M059J (cell line): Measurements from ENCODE around the gene XAF1. TPM values are rescaled to one million over a fixed set of nuclear protein-coding genes. Genes with fewer than 3 reads are reported as not detected.
"Not testable (repeated sequence)": the region's sequence is repeated elsewhere in the genome, so short reads cannot be mapped to it uniquely, and the experiment has no call there.

ENCODE experiments used
- DNase-seq: peaks from one replicate; pipeline ENCODE4 v3.0.0-alpha.2; 2012; ENCODE audit warnings: low read depth
- total RNA-seq: library from RNA; depleted of rRNA; stranded (reverse); fragments of >200 nt; shearing (Covaris generic); gene quantifications from 2 replicates; pipeline ENCODE4 v1.2.3, GENCODE V29; 2014

The XAF1 gene
- total RNA-seq, 1 experiment from 2014 or later: 74.4 TPM

DNA sequence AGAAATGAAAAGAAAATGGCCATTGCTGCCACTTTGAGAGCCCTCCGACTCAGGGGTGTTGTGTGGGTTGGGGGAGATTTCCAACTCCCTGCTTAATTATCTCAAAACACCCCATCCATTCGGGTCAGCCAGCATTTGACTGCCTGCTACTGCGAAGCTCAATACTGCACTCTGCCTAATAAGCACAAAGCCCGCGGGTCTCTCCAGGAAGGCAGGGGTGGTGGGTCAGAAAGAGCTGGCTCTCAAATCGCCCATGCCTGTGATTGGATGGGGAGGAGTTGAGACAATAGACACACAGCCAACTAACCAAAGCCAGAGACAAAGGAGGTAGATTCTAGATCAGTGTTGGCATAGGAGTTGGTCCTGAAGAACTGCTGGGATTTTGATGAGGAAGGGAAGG, 2.3 kb upstream of the XAF1 start:
- DNase-seq: no peak

DNA sequence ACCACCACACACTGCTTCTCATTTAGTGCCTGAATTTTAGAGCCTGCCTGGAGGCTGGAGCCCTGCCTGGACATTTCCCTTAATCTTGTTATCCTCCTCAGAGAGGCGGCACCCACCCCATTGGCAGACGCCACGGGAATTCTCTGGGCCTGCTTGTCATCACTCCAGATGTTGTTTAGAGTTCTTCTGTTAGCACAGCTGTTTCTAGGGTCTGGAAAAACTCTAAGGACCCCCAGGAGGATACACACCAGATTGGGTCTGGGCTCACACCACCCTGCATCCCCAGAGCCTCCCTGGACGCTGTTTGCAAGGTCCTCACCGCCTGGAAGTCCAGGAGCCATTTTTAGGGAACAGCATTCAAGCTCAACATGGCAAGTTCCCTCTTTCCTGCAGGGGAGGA, 565 bp upstream of the XAF1 start:
- DNase-seq: no peak

DNA sequence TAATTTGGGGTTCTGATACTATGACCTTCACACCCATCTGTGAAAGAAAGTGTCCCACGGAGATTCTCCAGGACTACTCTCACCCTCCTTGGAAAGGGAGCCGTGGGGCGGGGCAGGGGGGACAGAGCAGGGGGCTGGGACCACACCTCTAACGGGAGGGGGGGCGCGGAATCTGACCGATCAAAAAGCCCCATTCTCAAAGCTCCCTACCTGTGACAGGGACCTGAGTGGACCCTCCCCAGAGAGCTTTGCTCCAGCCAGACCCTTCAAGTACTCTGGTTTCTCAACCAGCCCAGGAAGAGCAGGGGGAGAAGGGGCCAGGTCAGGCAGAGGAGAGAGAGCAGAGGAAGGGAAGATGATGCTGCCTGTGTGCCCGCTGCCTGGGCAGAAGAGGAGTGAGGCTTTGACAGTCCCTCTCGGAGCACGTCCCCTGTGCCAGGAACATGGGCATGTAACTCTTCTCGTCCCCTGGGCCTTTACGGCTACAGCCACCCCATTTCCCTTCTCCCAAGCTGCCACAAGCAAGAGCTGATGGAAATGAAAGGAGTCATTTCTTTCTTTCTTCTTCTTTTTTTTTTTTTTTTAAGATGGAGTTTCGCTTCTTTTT, 682 bp downstream of the XAF1 start:
- DNase-seq: no peak

DNA sequence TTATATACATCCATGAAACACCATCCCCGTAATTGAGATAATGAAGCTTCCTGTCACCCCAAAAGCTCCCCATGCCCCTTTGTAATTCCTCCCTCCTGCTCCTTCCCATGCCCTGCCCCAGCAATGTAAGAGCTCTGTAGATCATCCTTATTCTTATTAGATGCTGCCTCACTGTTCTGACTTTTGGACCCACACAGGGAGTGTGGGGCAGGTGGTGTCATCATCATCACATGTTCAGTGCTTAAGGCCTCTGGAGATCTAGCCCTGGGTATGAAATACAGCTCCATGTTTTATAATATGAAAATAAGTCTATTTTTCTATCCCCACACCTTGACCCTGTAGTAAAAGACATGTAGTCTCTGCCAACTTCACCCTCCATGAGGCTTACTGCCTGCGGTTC, 1.9 kb downstream of the XAF1 start:
- DNase-seq: no peak

DNA sequence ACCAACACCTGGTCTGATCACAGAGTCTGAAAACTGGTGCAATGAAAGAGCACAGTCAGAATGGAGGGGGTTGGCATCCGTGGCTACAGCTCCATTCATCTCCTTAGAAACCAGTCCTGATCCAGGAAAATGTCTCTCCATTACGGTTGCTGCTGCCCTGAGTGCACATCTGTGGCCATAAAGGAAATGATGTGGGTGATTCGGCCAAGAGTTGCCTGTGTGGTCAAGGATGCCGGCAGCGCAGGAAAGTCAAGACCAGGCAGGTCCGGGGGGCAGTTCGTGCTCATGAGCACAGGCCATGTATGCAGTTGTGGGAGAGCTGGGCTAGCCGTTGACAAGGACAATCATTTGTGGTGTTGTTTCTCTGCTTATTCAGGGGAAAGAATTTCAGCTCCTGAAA, 5.9 kb downstream of the XAF1 start:
- DNase-seq: no peak

DNA sequence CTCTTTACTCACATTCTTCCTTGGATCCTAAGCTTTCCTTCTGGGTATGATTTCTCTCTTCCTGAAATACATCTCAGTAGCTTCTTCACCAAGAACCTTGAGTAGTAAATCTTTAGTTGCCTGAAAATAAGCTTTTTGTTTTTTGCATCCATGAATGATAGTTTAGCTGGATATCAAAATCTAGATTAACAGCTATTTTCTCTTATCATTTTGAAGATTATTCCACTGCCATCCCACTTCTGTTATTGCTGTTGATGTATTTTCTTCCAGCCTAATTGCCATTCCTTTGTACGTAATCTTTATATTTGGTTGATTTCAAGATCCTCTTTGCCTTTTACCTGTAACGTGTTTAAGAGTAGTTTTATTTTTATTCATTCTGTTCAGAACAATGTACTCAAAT, 12.6 kb downstream of the XAF1 start:
- no peak for DNase-seq

DNA sequence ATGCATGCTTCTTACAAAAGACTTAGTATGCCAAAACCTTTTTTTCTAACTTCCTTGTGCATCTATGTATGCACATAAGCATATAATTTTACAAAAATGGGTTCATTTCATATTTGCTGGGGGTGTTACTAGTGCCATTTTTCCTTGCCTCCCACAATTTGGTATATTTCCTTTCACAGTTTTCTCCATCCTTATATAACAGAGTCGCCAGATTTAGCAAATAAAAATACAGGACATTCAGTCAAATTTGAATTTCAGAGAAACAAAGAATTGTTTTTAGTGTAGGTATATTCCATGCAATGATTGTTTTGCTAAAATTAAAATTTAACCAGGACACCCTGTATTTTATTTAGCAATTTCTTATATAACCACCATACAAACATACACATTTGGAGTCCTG, 16.2 kb downstream of the XAF1 start:
- no peak for DNase-seq

DNA sequence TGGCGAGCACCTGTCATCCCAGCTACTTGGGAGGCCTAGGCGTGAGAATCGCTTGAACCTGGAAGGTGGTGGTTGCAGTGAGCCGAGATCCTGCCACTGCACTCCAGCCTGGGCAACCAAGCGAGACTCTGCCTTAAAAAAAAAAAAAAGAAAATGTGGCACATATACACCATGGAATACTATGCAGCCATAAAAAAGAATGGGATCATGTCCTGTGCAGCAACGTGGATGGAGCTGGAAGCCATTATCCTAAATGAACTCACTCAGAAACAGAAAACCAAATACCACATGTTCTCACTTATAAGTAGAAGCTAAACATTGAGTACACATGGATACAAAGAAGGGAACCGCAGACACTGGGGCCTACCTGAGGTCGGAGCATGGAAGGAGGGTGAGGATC, 19.1 kb downstream of the XAF1 start:
- not testable (repeated sequence) for DNase-seq

DNA sequence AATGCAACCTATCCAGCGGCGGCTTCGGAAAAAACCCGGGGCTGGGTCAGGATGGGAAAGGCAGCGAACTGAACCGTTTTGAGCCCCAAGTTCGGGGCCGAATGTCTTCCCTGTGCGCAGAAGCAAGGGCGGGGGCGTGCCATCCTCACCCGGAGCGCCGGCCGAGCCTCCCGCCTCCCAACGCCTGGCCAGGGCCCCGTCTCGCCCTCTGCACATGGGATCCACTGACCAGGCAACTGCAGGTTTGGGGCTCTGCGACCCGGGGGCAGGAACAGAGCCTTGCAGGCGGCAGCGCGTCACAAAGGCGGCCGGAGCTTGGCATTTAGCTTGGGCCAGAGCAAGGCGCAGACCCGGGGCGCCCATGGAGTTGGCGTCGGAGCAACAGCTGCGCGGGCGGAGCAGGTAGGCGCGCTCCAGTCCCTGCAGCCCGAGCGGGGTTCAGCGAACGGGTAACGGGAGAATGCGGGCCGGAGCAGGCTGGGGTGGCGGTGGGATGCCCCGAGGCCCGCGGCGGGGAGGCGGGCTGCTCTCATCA, 20.1 kb downstream of the XAF1 start, which contains the start of gene FBXO39:
Gene FBXO39 (plus strand): TSS at position 345 of the 535 bp plus-strand sequence. CDS start 3,654 bp downstream, outside the sequence.
- DNase-seq: peak; percentile 69

DNA sequence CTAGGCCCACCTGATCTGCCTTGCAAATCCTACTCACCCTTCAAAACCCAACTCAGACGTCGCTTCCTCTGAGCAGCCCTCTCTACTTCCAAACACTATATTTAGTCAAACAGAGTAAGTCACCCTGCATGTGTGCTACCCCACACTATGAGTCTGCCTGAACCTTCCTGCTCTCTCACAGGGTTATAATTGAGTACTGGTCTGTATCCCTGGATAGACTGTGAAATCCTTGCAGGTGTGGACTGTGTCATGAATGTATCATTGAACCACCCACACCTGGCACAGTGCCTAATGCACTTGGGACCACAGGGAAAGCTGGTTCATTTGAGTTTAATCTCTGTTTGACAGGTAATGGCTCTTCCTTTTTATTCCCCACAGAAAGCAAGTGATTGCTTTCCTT, 23.6 kb downstream of the XAF1 start:
- no peak for DNase-seq

DNA sequence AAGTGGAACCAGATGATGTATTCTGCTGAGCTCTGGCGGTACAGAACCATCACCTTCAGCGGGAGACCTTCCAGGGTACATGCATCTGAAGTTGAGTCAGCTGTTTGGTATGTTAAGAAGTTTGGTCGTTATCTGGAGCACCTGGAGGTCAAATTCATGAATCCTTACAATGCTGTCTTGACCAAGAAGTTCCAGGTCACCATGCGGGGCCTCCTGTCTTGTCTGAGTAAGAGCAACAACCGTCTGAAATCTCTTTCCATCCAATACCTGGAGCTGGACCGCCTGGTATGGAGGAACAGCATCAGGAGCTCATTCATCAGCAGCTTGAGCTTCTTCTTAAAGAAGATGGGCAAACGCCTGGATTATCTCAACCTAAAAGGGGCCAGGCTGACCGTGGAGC, 24.2 kb downstream of the XAF1 start:
- DNase-seq: no peak

DNA sequence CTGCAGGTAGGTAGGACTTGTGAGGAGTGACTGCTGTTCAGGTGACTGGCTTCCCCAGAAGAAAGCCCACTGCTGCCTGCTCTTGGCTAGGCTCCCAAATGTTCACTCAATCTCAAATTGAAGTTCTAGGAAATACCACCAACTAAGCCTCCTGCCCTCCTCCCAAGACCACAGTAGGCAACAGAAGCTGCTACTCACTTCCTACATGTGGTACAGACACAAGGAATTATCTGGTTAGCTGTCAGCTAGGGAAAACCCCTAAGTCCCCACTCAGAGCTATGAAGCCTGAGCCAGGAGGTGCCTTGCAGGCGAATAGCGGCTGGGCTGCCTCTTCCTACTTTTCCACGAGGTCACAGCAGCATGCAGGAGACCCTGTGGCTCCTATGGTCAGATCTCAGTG, 25.0 kb downstream of the XAF1 start:
- no peak for DNase-seq

DNA sequence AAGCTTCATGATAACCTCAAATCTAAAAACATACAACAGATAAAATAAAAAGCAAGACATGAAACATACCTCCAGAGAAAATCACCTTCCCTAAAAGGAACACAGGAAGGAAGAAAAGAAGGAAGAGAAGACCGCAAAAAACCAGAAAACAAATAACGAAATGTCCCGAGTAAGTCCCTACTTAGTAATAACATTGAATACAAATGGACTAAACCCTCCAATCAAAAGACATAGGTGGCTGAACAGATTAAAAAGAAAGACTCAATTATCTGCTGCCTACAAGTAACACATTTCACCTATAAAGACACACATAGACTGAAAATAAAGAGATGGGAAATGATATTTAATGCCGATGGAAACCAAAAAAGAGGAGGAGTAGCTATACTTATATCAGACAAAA, 26.4 kb downstream of the XAF1 start:
- no peak for DNase-seq

DNA sequence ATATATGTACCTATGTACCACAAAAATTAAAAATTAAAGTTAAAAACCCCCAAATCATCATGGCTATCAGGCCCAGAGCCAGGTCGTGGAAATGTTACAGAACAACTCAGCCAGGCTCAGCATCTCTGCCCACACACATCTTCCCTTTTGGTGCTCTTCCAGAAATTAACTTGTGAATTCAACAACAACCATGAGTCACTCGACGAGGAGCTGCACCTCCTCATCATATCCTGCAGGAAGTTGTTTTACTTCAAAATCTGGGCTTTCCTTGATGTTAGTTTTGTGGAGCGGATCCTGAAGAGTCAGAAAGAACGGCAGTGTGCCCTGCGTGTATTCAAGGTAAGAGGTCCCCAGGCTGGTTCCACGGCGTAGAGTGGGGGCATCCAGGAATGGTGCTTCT, 30.8 kb downstream of the XAF1 start:
- DNase-seq: peak; percentile 84

DNA sequence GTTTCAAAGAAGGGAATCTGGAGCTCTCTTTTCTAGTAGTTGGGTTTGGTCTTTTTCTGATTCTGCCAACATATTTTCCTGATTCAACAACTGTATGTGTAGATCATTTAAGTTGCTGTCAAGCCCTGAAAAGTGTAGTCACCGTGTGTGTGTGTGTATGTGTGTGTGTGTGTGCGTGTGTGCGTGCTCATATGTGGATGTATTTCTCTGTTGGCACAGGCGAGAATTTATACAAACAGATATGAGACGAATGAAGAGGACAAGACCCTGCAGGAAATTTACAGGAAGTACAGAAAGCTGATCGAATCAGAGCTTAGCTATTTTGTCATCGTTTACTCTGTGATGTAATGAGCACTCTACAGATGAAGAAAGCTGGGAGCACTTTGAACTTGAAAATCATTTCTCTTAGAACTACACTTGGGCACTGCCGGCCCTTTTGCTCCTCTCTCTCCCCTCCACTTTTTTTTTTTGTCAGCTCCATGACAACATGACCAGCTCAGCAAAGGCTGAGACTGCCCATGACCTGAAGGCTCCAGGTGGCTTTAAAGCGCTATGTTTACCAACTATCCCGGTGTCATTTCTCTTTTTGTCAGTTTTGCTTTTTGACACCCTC, 31.3 kb downstream of the XAF1 start:
- no peak for DNase-seq

DNA sequence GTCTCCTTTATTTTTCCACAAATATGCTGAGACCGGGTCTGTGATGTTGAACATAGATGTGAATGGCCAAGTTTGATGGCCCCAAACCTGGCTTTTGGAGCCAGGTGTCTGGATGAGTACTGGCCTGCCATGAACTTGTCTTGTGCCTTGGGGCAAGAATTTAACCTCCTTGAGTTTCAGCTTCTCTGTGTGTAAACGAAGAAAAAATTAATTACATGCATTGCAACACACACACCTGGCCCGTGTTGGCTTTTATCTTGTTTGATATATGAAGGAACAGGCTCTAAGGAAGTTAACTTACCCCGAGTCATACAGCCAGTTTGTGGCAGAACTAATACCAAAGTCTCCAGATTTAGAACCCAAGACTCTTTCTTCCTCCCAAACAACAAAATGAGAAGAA, 33.3 kb downstream of the XAF1 start:
- no peak for DNase-seq

DNA sequence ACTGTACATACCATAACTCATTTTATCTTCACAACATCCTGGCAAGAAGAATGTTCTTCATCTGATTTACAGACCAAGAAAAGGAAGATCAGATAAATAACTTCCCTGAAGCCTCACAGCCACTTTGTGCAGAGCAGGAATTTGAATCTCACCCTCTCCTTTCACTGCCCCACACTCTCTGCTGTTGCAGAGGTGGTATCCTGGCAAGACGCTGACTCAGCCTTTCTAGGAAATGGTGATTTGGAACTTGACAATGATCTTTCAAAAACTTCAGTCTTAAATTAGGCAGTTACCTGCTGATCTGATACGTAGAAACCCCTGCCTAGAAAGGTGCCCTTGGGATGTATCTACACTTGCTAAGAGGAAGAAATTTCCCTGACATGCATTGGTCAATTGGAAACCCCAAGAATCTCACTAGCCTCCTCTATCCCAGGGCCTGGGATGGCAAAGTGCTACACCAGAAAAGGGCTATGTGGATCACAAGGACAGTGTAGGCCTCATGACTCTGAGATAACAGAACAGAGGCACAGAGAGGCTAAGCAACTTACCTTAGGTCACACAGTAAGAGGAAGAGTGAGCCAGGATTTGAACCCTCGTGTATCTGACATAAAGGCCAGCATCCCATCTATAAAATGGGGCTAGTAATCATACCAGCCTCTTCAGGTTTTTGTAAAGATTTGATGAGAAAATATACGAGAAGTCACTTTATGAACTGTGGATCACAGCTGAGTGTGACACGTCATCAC, 38.1 kb downstream of the XAF1 start:
- DNase-seq: no peak

DNA sequence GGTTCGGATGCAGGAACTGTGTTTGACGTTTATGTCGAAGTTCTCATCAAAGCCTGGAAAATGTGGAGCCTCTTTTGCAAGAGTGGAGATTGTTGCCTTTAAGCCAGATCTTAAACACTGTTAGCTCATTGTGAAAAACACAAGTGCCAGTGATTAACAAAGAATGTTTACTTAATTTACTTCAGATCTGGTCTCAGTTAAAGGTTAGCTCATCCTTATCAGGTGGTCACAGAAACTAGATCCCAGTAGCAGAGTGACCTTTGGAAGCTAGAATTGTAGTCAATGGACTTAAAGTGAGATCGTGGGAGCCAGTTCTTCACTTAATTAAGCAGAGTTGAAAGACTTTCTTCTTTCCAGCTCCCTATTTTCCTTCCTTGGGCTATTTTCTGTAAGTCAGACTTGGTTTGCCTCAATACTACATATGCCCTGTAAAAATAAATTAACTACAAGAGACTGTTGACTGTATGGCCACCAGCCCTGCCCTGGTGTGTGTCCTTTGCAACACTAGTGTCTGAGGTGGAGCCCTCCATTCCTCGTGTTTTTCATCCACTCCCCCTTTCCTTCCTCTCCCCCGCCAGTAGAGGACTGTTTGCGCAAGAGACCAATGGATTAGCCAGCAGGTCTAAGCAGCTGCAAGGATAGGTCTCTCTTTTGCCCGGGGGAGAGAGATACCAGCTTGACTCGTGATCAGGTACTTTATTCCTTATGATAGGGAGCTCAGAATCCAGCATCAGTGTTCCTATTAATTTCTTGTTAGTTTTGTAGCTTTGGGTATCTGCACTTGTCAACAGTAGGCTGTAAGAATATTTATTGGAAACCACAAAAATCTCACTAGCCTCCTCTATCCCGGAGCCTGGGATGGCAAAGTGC, 40.4 kb downstream of the XAF1 start:
- DNase-seq: peak; percentile 50

DNA sequence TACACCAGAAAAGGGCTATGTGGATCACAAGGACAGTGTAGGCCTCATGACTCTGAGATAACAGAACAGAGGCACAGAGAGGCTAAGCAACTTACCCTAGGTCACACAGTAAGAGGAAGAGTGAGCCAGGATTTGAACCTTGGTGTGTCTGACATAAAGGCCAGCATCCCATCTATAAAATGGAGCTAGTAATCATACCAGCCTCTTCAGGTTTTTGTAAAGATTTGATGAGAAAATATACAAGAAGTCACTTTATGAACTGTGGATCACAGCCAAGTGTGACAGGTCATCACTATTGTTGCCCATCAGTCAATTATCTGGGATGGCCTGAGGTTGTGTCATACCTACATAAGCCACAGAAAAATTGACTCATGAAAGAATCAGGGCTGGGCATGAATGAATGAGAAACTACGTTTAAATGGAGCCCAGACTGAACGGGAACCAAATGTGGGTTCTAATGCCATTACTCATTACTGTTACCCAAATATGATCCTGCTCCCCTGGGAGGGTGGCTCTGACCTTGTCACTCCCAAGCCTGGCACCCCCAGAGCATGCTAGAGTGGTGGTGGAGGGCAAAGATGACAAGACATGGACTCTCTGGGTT, 41.1 kb downstream of the XAF1 start:
- DNase-seq: peak; percentile 92

DNA sequence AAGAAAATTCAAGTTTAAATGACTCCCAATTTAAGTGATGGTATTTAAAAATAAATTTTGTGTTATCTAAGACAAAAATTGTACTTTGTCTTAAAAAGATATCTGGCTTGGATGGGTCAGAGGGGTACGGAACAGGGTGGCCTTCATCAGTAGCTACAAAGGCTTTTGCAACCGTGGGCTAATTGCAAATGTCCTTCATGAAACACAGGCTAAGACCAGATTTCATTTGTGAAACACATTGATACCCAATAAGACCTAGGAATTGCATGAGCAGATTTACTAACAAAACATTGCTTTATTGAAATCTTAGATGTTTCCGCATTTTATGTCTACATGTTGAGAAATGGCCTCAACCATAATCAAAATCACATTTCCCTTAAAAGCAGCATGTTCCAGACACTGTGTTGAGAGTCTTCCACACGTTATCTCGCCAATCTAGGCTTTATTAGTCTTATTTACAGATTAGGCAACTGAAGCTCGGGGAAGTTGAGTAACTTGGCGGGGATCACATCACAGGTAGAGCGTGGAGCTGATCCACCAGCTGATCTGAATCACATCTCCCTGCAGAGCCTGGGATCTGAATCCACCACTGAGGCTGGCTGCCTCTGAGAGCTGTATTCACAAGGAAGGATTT, 42.0 kb downstream of the XAF1 start:
- no peak for DNase-seq

DNA sequence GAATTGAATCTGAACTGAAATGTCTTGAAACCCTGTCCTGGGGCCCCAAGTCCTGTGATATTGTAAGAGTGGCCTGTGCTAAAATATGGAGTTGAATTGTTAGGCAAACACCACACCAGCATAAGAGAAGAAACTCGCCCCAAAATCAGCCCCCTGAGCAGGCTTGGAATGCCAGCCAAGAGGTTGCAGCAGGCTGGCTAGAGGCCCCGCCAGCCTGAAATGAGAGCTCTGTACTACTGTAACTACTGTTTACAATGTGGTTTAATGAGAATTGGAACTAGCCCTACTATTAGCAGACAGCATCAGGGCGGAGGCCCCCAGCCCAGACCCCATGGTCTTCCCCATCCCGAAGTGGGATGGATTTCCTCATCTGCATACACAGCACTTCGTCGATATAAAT, 43.9 kb downstream of the XAF1 start:
- no peak for DNase-seq
